ENCODE results near the gene PSMB2. TPM values are rescaled to one million over a fixed set of nuclear protein-coding genes. Genes with fewer than 3 reads are reported as not detected.

The PSMB2 gene
- total and polyA plus RNA-seq, 2 of the 8 experiments (the other 6 are each of a cell fraction or from before 2014, with no cell fraction given), result 91.4 to 101 TPM

GRCh38 chr1:35641233-35641866 lies at the start of gene PSMB2 (continued):
- no peak for TF ChIP-seq CEBPB (IDR thresholded peaks at IDR 0.05; ENCODE audit: low read depth, low read length)
- TF ChIP-seq POLR2A (IDR thresholded peaks at IDR 0.05; ENCODE audit: control extremely low read depth in 1 of 2, low read depth in 2 of 2, low read length in 2 of 2), result peak; percentile 93 to 99
- TF ChIP-seq SIRT6 (IDR thresholded peaks at IDR 0.05; ENCODE audit: low read length), result no peak
- no peak for TF ChIP-seq JUN (IDR thresholded peaks at IDR 0.05; ENCODE audit: low read depth, low read length)
- TF ChIP-seq, protein P1, sequence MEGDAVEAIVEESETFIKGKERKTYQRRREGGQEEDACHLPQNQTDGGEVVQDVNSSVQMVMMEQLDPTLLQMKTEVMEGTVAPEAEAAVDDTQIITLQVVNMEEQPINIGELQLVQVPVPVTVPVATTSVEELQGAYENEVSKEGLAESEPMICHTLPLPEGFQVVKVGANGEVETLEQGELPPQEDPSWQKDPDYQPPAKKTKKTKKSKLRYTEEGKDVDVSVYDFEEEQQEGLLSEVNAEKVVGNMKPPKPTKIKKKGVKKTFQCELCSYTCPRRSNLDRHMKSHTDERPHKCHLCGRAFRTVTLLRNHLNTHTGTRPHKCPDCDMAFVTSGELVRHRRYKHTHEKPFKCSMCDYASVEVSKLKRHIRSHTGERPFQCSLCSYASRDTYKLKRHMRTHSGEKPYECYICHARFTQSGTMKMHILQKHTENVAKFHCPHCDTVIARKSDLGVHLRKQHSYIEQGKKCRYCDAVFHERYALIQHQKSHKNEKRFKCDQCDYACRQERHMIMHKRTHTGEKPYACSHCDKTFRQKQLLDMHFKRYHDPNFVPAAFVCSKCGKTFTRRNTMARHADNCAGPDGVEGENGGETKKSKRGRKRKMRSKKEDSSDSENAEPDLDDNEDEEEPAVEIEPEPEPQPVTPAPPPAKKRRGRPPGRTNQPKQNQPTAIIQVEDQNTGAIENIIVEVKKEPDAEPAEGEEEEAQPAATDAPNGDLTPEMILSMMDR (IDR thresholded peaks at IDR 0.05; ENCODE audit: control extremely low read depth in 1 of 3, insufficient read depth in 1 of 3, low read depth in 1 of 3, low read length in 3 of 3), result no peak
- TF ChIP-seq YY1 (IDR thresholded peaks at IDR 0.05; ENCODE audit: low read depth, low read length), result no peak
- TF ChIP-seq TAF7 (optimal IDR thresholded peaks at IDR 0.05; ENCODE audit: borderline replicate concordance, low read depth, low read length), result peak; percentile 58
- no peak for TF ChIP-seq GABPA (IDR thresholded peaks at IDR 0.05; ENCODE audit: borderline replicate concordance, insufficient read depth, low read length)
- TF ChIP-seq, protein P2, sequence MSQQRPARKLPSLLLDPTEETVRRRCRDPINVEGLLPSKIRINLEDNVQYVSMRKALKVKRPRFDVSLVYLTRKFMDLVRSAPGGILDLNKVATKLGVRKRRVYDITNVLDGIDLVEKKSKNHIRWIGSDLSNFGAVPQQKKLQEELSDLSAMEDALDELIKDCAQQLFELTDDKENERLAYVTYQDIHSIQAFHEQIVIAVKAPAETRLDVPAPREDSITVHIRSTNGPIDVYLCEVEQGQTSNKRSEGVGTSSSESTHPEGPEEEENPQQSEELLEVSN (IDR thresholded peaks at IDR 0.05), result no peak
- TF ChIP-seq FOSL1 (IDR thresholded peaks at IDR 0.05; ENCODE audit: insufficient read depth, low read depth, low read length), result no peak
- TF ChIP-seq ZNF274 (IDR thresholded peaks at IDR 0.05; ENCODE audit: borderline replicate concordance, extremely low read depth, low read length), result no peak
- TF ChIP-seq POU5F1 (IDR thresholded peaks at IDR 0.05; ENCODE audit: low read depth, low read length), result no peak
- TF ChIP-seq TEAD4 (IDR thresholded peaks at IDR 0.05; ENCODE audit: low read depth, low read length), result no peak
- TF ChIP-seq EP300 (IDR thresholded peaks at IDR 0.05; ENCODE audit: borderline replicate concordance in 1 of 2, low read depth in 2 of 2, low read length in 2 of 2), result no peak; a peak in 1 of 3 replicates
- TF ChIP-seq TCF12 (IDR thresholded peaks at IDR 0.05; ENCODE audit: low read depth, low read length), result no peak
- TF ChIP-seq MAFK (IDR thresholded peaks at IDR 0.05; ENCODE audit: low read depth, low read length), result peak; percentile 26; the same call in 1 of the 2 replicates
- no peak for TF ChIP-seq NRF1 (IDR thresholded peaks at IDR 0.05; ENCODE audit: low read depth, low read length)
- no peak for TF ChIP-seq RNF2 (IDR thresholded peaks at IDR 0.05; ENCODE audit: borderline replicate concordance, low read depth, low read length, missing control alignments, poor library complexity, severe bottlenecking)
- peak; percentile 99 for TF ChIP-seq POLR2AphosphoS5 (IDR thresholded peaks at IDR 0.05; ENCODE audit: low read depth, low read length)
- peak; percentile 96 for TF ChIP-seq ATF3 (IDR thresholded peaks at IDR 0.05; ENCODE audit: insufficient read depth, low read depth, low read length)
- peak; percentile 88 for TF ChIP-seq ASH2L (IDR thresholded peaks at IDR 0.05; ENCODE audit: low read length)
- TF ChIP-seq BACH1 (IDR thresholded peaks at IDR 0.05; ENCODE audit: low read length), result peak; percentile 67

Data from H1 (cell line).